ENCODE data around the gene AFMID.

The AFMID gene

DNA sequence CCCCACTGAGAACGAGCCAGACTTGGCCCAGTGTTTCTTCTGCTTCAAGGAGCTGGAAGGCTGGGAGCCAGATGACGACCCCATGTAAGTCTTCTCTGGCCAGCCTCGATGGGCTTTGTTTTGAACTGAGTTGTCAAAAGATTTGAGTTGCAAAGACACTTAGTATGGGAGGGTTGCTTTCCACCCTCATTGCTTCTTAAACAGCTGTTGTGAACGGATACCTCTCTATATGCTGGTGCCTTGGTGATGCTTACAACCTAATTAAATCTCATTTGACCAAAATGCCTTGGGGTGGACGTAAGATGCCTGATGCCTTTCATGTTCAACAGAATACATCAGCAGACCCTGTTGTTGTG lies 27.5 kb downstream of the AFMID start:
- POLR2A ChIA-PET = no interaction called here
- no peak for DNase-seq (ENCODE audit: extremely low spot score)
- TF ChIP-seq, protein P1, sequence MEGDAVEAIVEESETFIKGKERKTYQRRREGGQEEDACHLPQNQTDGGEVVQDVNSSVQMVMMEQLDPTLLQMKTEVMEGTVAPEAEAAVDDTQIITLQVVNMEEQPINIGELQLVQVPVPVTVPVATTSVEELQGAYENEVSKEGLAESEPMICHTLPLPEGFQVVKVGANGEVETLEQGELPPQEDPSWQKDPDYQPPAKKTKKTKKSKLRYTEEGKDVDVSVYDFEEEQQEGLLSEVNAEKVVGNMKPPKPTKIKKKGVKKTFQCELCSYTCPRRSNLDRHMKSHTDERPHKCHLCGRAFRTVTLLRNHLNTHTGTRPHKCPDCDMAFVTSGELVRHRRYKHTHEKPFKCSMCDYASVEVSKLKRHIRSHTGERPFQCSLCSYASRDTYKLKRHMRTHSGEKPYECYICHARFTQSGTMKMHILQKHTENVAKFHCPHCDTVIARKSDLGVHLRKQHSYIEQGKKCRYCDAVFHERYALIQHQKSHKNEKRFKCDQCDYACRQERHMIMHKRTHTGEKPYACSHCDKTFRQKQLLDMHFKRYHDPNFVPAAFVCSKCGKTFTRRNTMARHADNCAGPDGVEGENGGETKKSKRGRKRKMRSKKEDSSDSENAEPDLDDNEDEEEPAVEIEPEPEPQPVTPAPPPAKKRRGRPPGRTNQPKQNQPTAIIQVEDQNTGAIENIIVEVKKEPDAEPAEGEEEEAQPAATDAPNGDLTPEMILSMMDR (IDR thresholded peaks at IDR 0.05; ENCODE audit: control extremely low read depth, extremely low read depth, low read depth, missing control alignments) = no peak
- CTCF ChIA-PET = interaction anchor here (1.5 kb wide), 1 partner anchor 11 kb away, joined by 5 read pairs; no protein-coding TSS in a partner anchor

DNA sequence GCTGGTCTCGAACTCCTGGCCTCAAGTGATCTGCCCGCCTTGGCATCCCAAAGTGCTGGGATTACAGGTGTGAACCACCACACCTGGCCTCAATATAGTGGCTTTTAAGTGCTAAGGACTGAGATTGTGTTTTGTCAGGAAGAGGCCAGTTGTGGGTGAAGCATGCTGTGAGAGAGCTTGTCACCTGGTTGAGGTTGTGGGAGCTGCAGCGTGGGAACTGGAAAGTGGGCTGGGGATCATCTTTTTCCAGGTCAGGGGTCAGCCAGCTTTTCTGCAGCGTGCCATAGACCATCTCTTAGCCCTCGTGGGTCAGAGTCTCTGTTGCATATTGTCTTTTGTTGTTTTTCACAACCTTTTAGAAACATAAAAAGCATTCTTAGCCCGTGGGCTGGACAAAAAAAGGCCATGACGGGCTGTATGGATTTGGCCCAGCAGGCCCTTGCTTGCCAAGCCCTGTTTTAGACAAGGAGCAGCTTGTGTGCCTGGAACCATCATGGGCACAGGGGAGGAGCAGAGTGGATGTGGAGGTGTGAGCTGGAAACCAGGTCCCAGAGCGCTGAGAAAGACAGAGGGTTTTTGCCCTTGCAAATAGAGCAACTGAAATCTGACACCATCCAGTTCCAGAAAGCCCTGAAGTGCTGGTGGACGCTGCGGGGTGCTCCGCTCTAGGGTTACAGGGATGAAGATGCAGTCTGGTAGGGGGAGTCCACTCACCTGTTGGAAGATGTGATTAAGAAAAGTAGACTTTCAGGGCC lies 32.4 kb downstream of the AFMID start:
- POLR2A ChIA-PET = no interaction called here
- TF ChIP-seq, protein P1 (IDR thresholded peaks at IDR 0.05; ENCODE audit: control extremely low read depth, extremely low read depth, low read depth, missing control alignments) = no peak
- DNase-seq (ENCODE audit: extremely low spot score) = no peak
- CTCF ChIA-PET = interaction anchor here (0.8 to 1.3 kb wide), 5 partner anchors 30 to 200 kb away, joined by 3 to 5 read pairs (median 3); no protein-coding TSS in a partner anchor

DNA sequence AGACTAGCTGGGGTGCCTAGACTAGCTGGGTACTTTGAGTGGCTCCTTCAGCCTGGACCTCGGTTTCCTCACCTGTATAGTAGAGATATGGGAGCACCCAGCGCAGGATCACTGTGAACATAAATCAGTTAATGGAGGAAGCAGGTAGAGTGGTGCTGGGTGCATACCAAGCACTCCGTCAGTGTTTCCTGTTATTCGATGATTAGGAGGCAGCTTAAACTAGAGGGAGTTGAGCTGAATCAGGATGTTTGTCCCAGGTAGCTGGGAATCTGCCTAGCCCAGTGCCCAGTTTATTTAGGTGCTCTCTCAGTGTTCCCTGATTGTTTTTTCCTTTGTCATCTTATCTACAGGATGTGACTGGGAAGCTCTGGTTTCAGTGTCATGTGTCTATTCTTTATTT lies 35.9 kb downstream of the AFMID start:
- TF ChIP-seq, protein P1 (IDR thresholded peaks at IDR 0.05; ENCODE audit: control extremely low read depth, extremely low read depth, low read depth, missing control alignments) = no peak
- ChIA-PET CTCF (interaction anchor here (0.7 to 2.0 kb wide), 3 partner anchors 22 to 138 kb away, joined by 3 to 8 read pairs (median 4); no protein-coding TSS in a partner anchor), POLR2A (no interaction called here)
- DNase-seq (ENCODE audit: extremely low spot score) = no peak

DNA sequence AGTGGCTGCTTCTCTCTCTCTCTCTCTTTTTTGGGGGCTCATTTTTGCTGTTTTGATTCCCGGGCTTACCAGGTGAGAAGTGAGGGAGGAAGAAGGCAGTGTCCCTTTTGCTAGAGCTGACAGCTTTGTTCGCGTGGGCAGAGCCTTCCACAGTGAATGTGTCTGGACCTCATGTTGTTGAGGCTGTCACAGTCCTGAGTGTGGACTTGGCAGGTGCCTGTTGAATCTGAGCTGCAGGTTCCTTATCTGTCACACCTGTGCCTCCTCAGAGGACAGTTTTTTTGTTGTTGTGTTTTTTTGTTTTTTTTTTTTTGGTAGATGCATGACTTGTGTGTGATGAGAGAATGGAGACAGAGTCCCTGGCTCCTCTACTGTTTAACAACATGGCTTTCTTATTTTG lies 36.6 kb downstream of the AFMID start:
- TF ChIP-seq, protein P1 (IDR thresholded peaks at IDR 0.05; ENCODE audit: control extremely low read depth, extremely low read depth, low read depth, missing control alignments) = no peak
- ChIA-PET POLR2A (no interaction called here), CTCF (interaction anchor here (0.7 to 2.0 kb wide), 3 partner anchors 21 to 139 kb away, joined by 3 to 8 read pairs (median 4); no protein-coding TSS in a partner anchor)
- no peak for DNase-seq (ENCODE audit: extremely low spot score)

DNA sequence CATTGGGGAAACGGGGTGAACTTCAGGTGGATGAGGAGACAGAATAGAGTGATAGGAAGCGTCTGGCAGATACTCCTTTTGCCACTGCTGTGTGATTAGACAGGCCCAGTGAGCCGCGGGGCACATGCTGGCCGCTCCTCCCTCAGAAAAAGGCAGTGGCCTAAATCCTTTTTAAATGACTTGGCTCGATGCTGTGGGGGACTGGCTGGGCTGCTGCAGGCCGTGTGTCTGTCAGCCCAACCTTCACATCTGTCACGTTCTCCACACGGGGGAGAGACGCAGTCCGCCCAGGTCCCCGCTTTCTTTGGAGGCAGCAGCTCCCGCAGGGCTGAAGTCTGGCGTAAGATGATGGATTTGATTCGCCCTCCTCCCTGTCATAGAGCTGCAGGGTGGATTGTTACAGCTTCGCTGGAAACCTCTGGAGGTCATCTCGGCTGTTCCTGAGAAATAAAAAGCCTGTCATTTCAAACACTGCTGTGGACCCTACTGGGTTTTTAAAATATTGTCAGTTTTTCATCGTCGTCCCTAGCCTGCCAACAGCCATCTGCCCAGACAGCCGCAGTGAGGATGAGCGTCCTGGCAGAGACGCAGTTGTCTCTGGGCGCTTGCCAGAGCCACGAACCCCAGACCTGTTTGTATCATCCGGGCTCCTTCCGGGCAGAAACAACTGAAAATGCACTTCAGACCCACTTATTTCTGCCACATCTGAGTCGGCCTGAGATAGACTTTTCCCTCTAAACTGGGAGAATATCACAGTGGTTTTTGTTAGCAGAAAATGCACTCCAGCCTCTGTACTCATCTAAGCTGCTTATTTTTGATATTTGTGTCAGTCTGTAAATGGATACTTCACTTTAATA lies 37.3 kb downstream of the AFMID start:
- DNase-seq (ENCODE audit: extremely low spot score) = no peak
- ChIA-PET CTCF (interaction anchor here (4.4 kb wide), 1 partner anchor 27 kb away, joined by 27 read pairs; no protein-coding TSS in a partner anchor), POLR2A (interaction anchor here (0.5 kb wide), 1 partner anchor 22 kb away, joined by 8 read pairs; no protein-coding TSS in a partner anchor)
- TF ChIP-seq, protein P1 (IDR thresholded peaks at IDR 0.05; ENCODE audit: control extremely low read depth, extremely low read depth, low read depth, missing control alignments) = no peak
